IMR-90 (cell line): Measurements from ENCODE around the gene ANGPTL4. TPM values are rescaled to one million over a fixed set of nuclear protein-coding genes. Genes with fewer than 3 reads are reported as not detected.

ENCODE experiments used
- ATAC-seq: fragments of 200-7000 bp; cut with Tn5 transposase; 2 replicates; pipeline ENCODE4 v1.9.1; 2020; ENCODE audit warnings: low read depth, mild to moderate bottlenecking, moderate library complexity
- BruUV-seq: library from RNA; stranded (reverse); fragments of 400-500 nt; replicated peaks from 2 replicates; lab custom pipeline; 2021; lab: Mats Ljungman, UMichigan
- CTCF ChIA-PET: fragments of 300-600 bp; formaldehyde crosslinking; extraction: SDS; loops from one replicate; lab custom pipeline; 2021; ENCODE audit warnings: antibody characterized with exemption; lab: Yijun Ruan, JAX
- POLR2A ChIA-PET: fragments of 300-600 bp; sonication (Branson Sonifier 250); formaldehyde crosslinking; loops from one replicate; lab custom pipeline; 2022; ENCODE audit warnings: antibody characterized with exemption; ENCODE audit not compliant: unreplicated experiment; lab: Charles Lee
- DNase-seq: peaks from one replicate; pipeline ENCODE4 v3.0.0; 2013
- H2AFZ ChIP-seq: replicated peaks from 2 replicates; pipeline ENCODE3; 2013; ENCODE audit warnings: low read length, mild to moderate bottlenecking; ENCODE audit not compliant: poor library complexity
- H2AK5ac ChIP-seq: 2 replicates; pipeline ENCODE4 v1.6.1; 2013; ENCODE audit warnings: low read depth, low read length, inconsistent platforms
- H2AK9ac ChIP-seq: replicated peaks from 2 replicates; pipeline ENCODE3; 2013; ENCODE audit warnings: mild to moderate bottlenecking, low read depth, low read length, moderate library complexity; ENCODE audit not compliant: poor library complexity
- H2BK120ac ChIP-seq: 2 replicates; pipeline ENCODE4 v1.6.1; 2013; ENCODE audit warnings: low read depth, low read length, inconsistent platforms
- H2BK15ac ChIP-seq: 3 replicates; pipeline ENCODE4 v1.6.1; 2013; ENCODE audit warnings: low read depth, low read length, inconsistent platforms
- H2BK20ac ChIP-seq: 2 replicates; pipeline ENCODE4 v1.6.1; 2013; ENCODE audit warnings: low read depth, mild to moderate bottlenecking, inconsistent platforms, low read length, moderate library complexity
- H2BK5ac ChIP-seq: 2 replicates; pipeline ENCODE4 v1.6.1; 2013; ENCODE audit warnings: mild to moderate bottlenecking, low read depth, low read length, inconsistent platforms; ENCODE audit not compliant: poor library complexity, severe bottlenecking
- H3K14ac ChIP-seq: replicated peaks from 2 replicates; pipeline ENCODE4 v1.6.1; 2013; ENCODE audit warnings: low read depth, low read length, inconsistent platforms
- H3K18ac ChIP-seq: 2 replicates; pipeline ENCODE4 v1.6.1; 2013; ENCODE audit warnings: low read depth, low read length, control low read depth
- H3K23ac ChIP-seq: 2 replicates; pipeline ENCODE4 v1.6.1; 2013; ENCODE audit warnings: low read depth, low read length, inconsistent platforms
- H3K27ac ChIP-seq: 2 replicates; pipeline ENCODE4 v1.5.1; 2013; ENCODE audit warnings: mild to moderate bottlenecking, control low read depth, low read length; ENCODE audit not compliant: insufficient read depth
- H3K27me3 ChIP-seq: 2 replicates; pipeline ENCODE4 v1.6.1; 2013; ENCODE audit warnings: low read length; ENCODE audit not compliant: control insufficient read depth, insufficient read depth
- H3K36me3 ChIP-seq: 2 replicates; pipeline ENCODE4 v1.6.1; 2013; ENCODE audit warnings: low read length, mixed read lengths; ENCODE audit not compliant: control insufficient read depth, insufficient read depth
- H3K4ac ChIP-seq: 2 replicates; pipeline ENCODE4 v1.6.1; 2013; ENCODE audit warnings: low read depth, low read length, inconsistent platforms
- H3K4me1 ChIP-seq: 2 replicates; pipeline ENCODE4 v1.6.1; 2013; ENCODE audit warnings: low read length, mixed read lengths; ENCODE audit not compliant: control insufficient read depth, insufficient read depth
- H3K4me2 ChIP-seq: 2 replicates; pipeline ENCODE4 v1.6.1; 2013; ENCODE audit warnings: low read depth, mild to moderate bottlenecking, control low read depth, low read length, moderate library complexity
- H3K4me3 ChIP-seq: 2 replicates; pipeline ENCODE4 v1.5.1; 2013; ENCODE audit warnings: low read depth, mild to moderate bottlenecking, control low read depth, low read length, moderate library complexity; ENCODE audit not compliant: insufficient read depth
- H3K56ac ChIP-seq: 2 replicates; pipeline ENCODE4 v1.6.1; 2013; ENCODE audit warnings: low read length, inconsistent platforms; ENCODE audit not compliant: insufficient read depth; ENCODE audit errors: extremely low read depth
- H3K79me1 ChIP-seq, 2 experiments: 2 replicates each; pipeline ENCODE4 v1.6.1; 2013; ENCODE audit warnings: low read length in 2 of 2, inconsistent platforms in 1 of 2, low read depth in 1 of 2
- H3K9ac ChIP-seq: 2 replicates; pipeline ENCODE4 v1.6.1; 2013; ENCODE audit warnings: low read depth, low read length, control low read depth
- H3K9me1 ChIP-seq: 2 replicates; pipeline ENCODE4 v1.6.1; 2013; ENCODE audit warnings: low read length, inconsistent platforms; ENCODE audit not compliant: insufficient read depth
- H3K9me3 ChIP-seq: 2 replicates; pipeline ENCODE4 v1.6.1; 2013; ENCODE audit warnings: low read length; ENCODE audit not compliant: control insufficient read depth, insufficient read depth
- H4K20me1 ChIP-seq: 2 replicates; pipeline ENCODE4 v1.6.1; 2013; ENCODE audit warnings: low read length, inconsistent platforms; ENCODE audit not compliant: insufficient read depth
- H4K5ac ChIP-seq: 2 replicates; pipeline ENCODE4 v1.6.1; 2013; ENCODE audit warnings: mild to moderate bottlenecking, low read depth, low read length, control low read depth
- H4K8ac ChIP-seq, 2 experiments: 2 replicates each; pipeline ENCODE4 v1.6.1; 2013; ENCODE audit warnings: low read depth in 2 of 2, low read length in 2 of 2, control low read depth in 1 of 2, inconsistent platforms in 1 of 2
- H4K91ac ChIP-seq: 2 replicates; pipeline ENCODE4 v1.6.1; 2013; ENCODE audit warnings: low read depth, low read length, inconsistent platforms; ENCODE audit not compliant: insufficient read depth
- BHLHE40 ChIP-seq: fragments of 150-350 bp; IDR thresholded peaks from 2 replicates; pipeline ENCODE4 v1.6.1; 2016; ENCODE audit warnings: mild to moderate bottlenecking, low read depth, low read length
- CEBPB ChIP-seq: IDR thresholded peaks from 2 replicates; pipeline ENCODE4 v1.6.1; 2012; ENCODE audit warnings: low read depth, low read length, improper control_type of control experiment
- FOS ChIP-seq: fragments of 150-350 bp; IDR thresholded peaks from 2 replicates; pipeline ENCODE4 v1.6.1; 2016; ENCODE audit warnings: low read depth, low read length
- MXI1 ChIP-seq: IDR thresholded peaks from 2 replicates; pipeline ENCODE4 v1.6.1; 2012; ENCODE audit warnings: low read depth, mild to moderate bottlenecking, low read length, moderate library complexity, borderline replicate concordance
- NFE2L2 ChIP-seq: fragments of 150-350 bp; IDR thresholded peaks from 2 replicates; pipeline ENCODE4 v1.6.1; 2016; ENCODE audit warnings: low read depth, mild to moderate bottlenecking, low read length
- POLR2A ChIP-seq: IDR thresholded peaks from 2 replicates; pipeline ENCODE4 v1.6.1; 2012; ENCODE audit warnings: mild to moderate bottlenecking, low read depth, low read length
- RCOR1 ChIP-seq: IDR thresholded peaks from 2 replicates; pipeline ENCODE4 v1.6.1; 2012; ENCODE audit warnings: mild to moderate bottlenecking, low read length, improper control_type of control experiment; ENCODE audit not compliant: insufficient replicate concordance
- RFX5 ChIP-seq: IDR thresholded peaks from 2 replicates; pipeline ENCODE4 v1.8.0; 2012; ENCODE audit warnings: low read depth, mild to moderate bottlenecking, low read length, moderate library complexity
- SMC3 ChIP-seq: fragments of 150-350 bp; IDR thresholded peaks from 2 replicates; pipeline ENCODE4 v1.6.1; 2016; ENCODE audit warnings: low read depth, mild to moderate bottlenecking, antibody characterized with exemption, low read length, moderate library complexity
- USF2 ChIP-seq: fragments of 150-350 bp; IDR thresholded peaks from 2 replicates; pipeline ENCODE4 v1.6.1; 2017; ENCODE audit warnings: mild to moderate bottlenecking, antibody characterized with exemption, low read length, low read depth
- WGBS, 2 experiments: methylation state at CpG; one replicate each; pipeline versions ENCODE4 v1.1.5 to v1.1.7; 2013; ENCODE audit warnings: missing lambda C conversion rate in 2 of 2; ENCODE audit not compliant: insufficient read length in 1 of 2; ENCODE audit errors: extremely low coverage in 2 of 2; 5-methylcytosine and 5-hydroxymethylcytosine counted together
- dilution Hi-C: fragments of 300-500 bp; cut with HindIII; formaldehyde crosslinking; loops from one replicate; pipeline ENCODE4 v1.14.3; 2018; ENCODE audit warnings: low sequenced_read_pairs; ENCODE audit not compliant: unreplicated experiment
- in situ Hi-C: fragments of 300-500 bp; cut with MboI; formaldehyde crosslinking; loops from 3 replicates; pipeline ENCODE4 v1.14.3; 2019; ENCODE audit warnings: low sequenced_read_pairs, inconsistent platforms, mixed read lengths
- intact Hi-C: fragments of 100-400 bp; cut with micrococcal nuclease; formaldehyde crosslinking; loops from 2 replicates; pipeline ENCODE4 v1.10.0; 2022
- polyA plus RNA-seq, 3 experiments: library from polyadenylated mRNA; depleted of rRNA; stranded (reverse); fragments of >200 nt; gene quantifications; 2 replicates each; pipeline ENCODE4 v1.2.3, GENCODE V29; 2012; ENCODE audit warnings: low replicate concordance in 1 of 3
- total RNA-seq: library from RNA; depleted of rRNA; stranded (reverse); fragments of >200 nt; gene quantifications from 2 replicates; pipeline ENCODE4 v1.2.3, GENCODE V29; 2012
- TF ChIP-seq, protein P1 (sequence below): conservative IDR thresholded peaks from 2 replicates; pipeline ENCODE4 v1.5.1; 2012; ENCODE audit warnings: mild to moderate bottlenecking, low read depth, low read length, improper control_type of control experiment

ANGPTL4 gene
- total and polyA plus RNA-seq, 2 of the 4 experiments (the other 2 are of a cell fraction), result 1.4 to 19.1 TPM

DNA sequence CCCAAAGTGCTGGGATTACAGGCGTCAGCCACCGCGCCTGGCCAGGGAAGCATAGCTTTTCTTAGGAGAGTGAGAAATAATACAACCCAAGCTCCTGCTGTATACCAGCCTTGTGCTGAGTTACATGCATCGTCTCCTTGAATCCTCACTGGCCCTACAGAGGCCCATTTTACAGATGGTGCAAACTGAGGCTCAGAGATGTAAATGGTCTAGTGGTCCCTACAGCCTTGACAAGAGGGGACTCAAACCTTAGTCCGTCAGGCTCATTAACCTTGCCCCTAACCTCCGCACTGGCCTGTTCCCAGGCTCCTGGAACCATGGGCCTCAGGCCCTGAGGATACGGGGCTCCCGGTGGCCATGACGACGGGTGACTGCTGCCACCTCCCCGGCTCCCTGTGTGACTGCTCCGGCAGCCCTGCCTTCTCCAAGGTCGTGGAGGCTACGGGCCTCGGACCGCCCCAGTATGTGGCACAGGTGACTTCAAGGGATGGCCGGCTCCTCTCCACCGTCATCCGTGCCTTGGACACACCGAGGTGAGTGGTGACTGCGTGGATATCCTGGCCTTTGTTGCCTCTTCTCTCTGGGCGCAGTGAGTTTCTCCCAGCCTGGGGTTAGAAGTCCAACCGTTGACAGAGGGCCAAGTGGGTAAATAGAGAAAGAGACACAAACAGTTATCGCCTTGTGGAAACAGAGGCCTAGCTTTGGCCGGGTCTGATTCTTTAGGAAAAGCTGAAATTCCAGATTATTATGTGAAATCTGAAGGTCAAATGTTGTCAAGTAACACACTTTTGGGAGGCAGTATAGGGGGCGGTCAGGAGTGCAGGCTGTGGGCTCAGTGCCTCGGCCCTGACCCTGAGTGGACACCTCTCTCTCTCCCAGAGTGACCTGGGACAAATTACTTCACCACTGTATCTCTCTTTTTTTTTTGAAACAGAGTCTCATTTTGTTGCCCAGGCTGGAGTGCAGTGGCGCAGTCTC lies 57.8 kb downstream of the ANGPTL4 start (continued):
- TF ChIP-seq MXI1, result no peak
- no peak for TF ChIP-seq RFX5

GRCh38 chr19:8423817-8424223 lies 59.9 kb downstream of the ANGPTL4 start:
- Histone ChIP-seq H3K9me1 (0 out of 2 replicates have a peak, but pooled peaks cover 2% of the 10 kb centered on the region), H2AK9ac (peak overlapping the region; percentile 8), H3K18ac (no peak overlapping the region), H2AK5ac (peak overlapping the region; percentile 10; the same call in 1 of the 2 replicates), H3K9me3 (no peaks in the 10 kb centered on the region), H3K4ac (peak overlapping the region; percentile 62), H2BK15ac (no peak overlapping the region; the same call in 2 of the 3 replicates), H4K8ac (peak overlapping the region in 1 of 2 experiments; percentile 60; a peak in 1 of 4 replicates), H4K20me1 (no peaks in the 10 kb centered on the region), H2BK20ac (0 out of 2 replicates have a peak overlapping the region, but pooled peaks have one; percentile 21), H2BK5ac (peak overlapping the region; percentile 4), H2BK120ac (peak overlapping the region; percentile 55; the same call in 1 of the 2 replicates), H3K4me2 (peak overlapping the region; percentile 20; the same call in 1 of the 2 replicates), H3K14ac (0 out of 2 replicates have a peak overlapping the region, but pooled peaks have one; percentile 55), H3K4me1 (peaks cover 4% of the 10 kb centered on the region), H3K36me3 (no peaks in the 10 kb centered on the region), H3K79me1 (peaks cover 0 to 7% of the 10 kb centered on the region in 2 experiments; a peak in 2 of 4 replicates), H3K9ac (no peak overlapping the region), H4K5ac (0 out of 2 replicates have a peak overlapping the region, but pooled peaks have one; percentile 6), H3K4me3 (no peak overlapping the region), H4K91ac (no peak overlapping the region), H3K23ac (no peak overlapping the region), H3K56ac (no peak overlapping the region), H3K27ac (peak overlapping the region; percentile 23; the same call in 1 of the 2 replicates), H3K27me3 (no peaks in the 10 kb centered on the region), H2AFZ (peak overlapping the region; percentile 47)
- BruUV-seq, result no TSS peak
- WGBS, 2 experiments, result 0% methylated on average over 3 of the region's 9 CpGs; no CpG with 5 or more reads in 1 of the 2 experiments
- intact Hi-C loops, result loop anchor here (2.0 kb wide), 1 partner anchor 21 kb away; the partner anchor contains the start of gene HNRNPM
- dilution Hi-C loops, result no loop called here
- peak; percentile 100 for ATAC-seq
- in situ Hi-C loops, result no loop called here
- POLR2A ChIA-PET, result interaction anchor here (0.6 kb wide), 2 partner anchors 38 to 67 kb away, joined by 7 to 10 read pairs; no protein-coding TSS in a partner anchor
- peak; percentile 97 for DNase-seq
- CTCF ChIA-PET, result interaction anchor here (0.6 to 1.0 kb wide), 3 partner anchors 11 to 70 kb away, joined by 3 read pairs; partner anchors contain the start of gene MARCHF2
- TF ChIP-seq SMC3 (no peak), BHLHE40 (peak; percentile 40; the same call in 1 of the 2 replicates), NFE2L2 (no peak), RCOR1 (peak; percentile 91), MXI1 (no peak), POLR2A (no peak), USF2 (no peak), CEBPB (peak; percentile 88), FOS (peak; percentile 82)
- TF ChIP-seq, protein P1, sequence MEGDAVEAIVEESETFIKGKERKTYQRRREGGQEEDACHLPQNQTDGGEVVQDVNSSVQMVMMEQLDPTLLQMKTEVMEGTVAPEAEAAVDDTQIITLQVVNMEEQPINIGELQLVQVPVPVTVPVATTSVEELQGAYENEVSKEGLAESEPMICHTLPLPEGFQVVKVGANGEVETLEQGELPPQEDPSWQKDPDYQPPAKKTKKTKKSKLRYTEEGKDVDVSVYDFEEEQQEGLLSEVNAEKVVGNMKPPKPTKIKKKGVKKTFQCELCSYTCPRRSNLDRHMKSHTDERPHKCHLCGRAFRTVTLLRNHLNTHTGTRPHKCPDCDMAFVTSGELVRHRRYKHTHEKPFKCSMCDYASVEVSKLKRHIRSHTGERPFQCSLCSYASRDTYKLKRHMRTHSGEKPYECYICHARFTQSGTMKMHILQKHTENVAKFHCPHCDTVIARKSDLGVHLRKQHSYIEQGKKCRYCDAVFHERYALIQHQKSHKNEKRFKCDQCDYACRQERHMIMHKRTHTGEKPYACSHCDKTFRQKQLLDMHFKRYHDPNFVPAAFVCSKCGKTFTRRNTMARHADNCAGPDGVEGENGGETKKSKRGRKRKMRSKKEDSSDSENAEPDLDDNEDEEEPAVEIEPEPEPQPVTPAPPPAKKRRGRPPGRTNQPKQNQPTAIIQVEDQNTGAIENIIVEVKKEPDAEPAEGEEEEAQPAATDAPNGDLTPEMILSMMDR, result no peak
